Activated CD4-positive, alpha-beta T cell treated with anti-CD3 and anti-CD28 coated beads, Interleukin-2, amount 10 ng/mL, durations not matched to agents 24 days and 14 days (primary cell): ENCODE data around the gene PLS3. TPM values are rescaled to one million over a fixed set of nuclear protein-coding genes. Genes with fewer than 3 reads are reported as not detected.

Source experiments
- DNase-seq: peaks from one replicate; pipeline ENCODE4 v3.0.0; 2022
- H3K27ac Mint-ChIP-seq: one replicate; pipeline ENCODE4 v1.8.0; 2022; ENCODE audit warnings: mild to moderate bottlenecking, mixed read lengths
- H3K27me3 Mint-ChIP-seq: one replicate; pipeline ENCODE4 v1.8.0; 2022; ENCODE audit warnings: mixed read lengths
- H3K36me3 Mint-ChIP-seq: one replicate; pipeline ENCODE4 v1.8.0; 2022; ENCODE audit warnings: low read depth, mild to moderate bottlenecking, mixed read lengths
- H3K4me1 Mint-ChIP-seq: one replicate; pipeline ENCODE4 v1.8.0; 2021; ENCODE audit warnings: mixed read lengths
- H3K4me3 Mint-ChIP-seq: one replicate; pipeline ENCODE4 v1.8.0; 2022; ENCODE audit warnings: mild to moderate bottlenecking, moderate library complexity, mixed read lengths
- H3K9me3 Mint-ChIP-seq: one replicate; pipeline ENCODE4 v1.8.0; 2021; ENCODE audit warnings: mixed read lengths
- intact Hi-C: fragments of 100-400 bp; cut with micrococcal nuclease; formaldehyde crosslinking; loops from one replicate; pipeline ENCODE4 v1.15.1; 2023
- total RNA-seq: library from RNA; stranded (reverse); gene quantifications from 2 replicates; pipeline ENCODE4 v1.2.3, GENCODE V29; 2022

Gene PLS3
- total RNA-seq, 1 donor from 2014 or later: 6.5 TPM

- intact Hi-C loops: loop anchor here (1.0 kb wide), 1 partner anchor 21 kb away; the partner anchor contains the start of gene PLS3
- no peak for DNase-seq
- no peak overlapping the region for H3K4me3 Mint-ChIP-seq
- no peaks in the 10 kb centered on the region for H3K9me3 Mint-ChIP-seq
- no peaks in the 10 kb centered on the region for H3K36me3 Mint-ChIP-seq
- no peaks in the 10 kb centered on the region for H3K27me3 Mint-ChIP-seq
- peaks cover 2% of the 10 kb centered on the region for H3K4me1 Mint-ChIP-seq
- peak overlapping the region; percentile 34 for H3K27ac Mint-ChIP-seq
Measured at GRCh38 chrX:115581759-115582615, 21.0 kb downstream of the PLS3 start.

DNA sequence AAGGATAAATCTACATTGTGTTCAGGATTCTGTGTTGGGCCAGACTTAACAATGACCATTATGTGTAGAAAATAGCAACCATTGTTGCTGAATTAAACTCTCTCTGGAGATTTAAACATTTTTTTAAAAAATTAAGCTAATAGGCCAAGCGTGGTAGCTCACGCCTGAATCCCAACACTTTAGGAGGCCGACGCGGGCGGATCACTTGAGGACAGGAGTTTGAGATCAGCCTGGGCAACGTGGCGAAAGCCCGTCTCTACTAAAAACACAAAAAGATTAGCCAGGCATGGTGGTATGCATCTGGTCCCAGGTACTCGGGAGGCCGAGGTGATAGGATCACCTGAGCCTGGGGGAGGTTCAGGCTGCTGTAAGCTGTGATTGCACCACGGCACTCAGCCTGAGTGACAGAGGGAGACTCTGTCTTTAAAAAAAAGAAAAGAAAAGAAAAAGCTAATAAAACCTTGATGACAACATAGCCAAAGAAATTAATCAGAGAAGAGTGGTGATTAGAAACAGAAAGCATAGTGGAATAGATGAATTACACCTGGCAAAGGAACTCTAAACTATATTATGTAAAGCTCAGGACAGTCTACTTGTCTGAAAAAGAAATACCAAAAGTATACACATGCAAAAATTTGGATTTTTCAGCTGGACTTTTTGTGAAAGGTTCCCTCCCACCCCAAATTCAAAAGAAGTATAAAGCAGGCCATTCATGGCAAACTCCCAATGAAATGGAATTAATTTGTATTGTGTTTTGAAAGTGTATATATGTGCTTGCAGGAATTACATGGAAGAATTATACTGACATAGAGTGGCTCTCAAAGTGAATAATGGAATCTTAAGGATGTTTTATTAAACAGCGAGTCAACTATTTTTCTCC is 21.9 kb downstream of the PLS3 start:
- no peak overlapping the region for H3K4me3 Mint-ChIP-seq
- intact Hi-C loops: no loop called here
- H3K27ac Mint-ChIP-seq: no peak overlapping the region
- peaks cover 2% of the 10 kb centered on the region for H3K4me1 Mint-ChIP-seq
- DNase-seq: no peak
- H3K36me3 Mint-ChIP-seq: no peaks in the 10 kb centered on the region
- H3K27me3 Mint-ChIP-seq: no peaks in the 10 kb centered on the region
- H3K9me3 Mint-ChIP-seq: no peaks in the 10 kb centered on the region

DNA sequence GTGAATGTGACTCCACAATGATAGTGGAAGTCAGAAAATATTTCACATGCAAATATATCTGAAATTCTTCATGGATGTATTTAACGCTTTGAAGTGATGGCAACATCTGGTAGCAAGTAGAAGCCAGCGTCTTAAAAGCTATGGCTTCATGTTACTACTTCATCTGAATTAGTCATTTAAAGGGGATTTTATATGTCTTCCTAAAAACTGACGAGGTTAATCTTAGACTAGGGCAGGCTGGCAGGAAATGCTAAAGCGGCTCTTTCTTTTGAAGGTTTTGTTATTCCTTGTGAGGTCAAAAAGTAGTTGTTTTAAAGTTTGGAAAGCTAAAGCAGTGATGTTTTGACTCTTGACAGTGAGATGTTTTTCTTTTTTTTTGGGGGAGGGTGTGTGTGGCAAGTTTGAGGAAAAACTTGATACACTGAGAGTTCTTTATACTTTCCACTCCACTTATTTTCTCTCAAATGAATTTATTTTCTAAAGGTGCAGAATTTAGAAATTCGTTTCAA is 22.6 kb downstream of the PLS3 start:
- Mint-ChIP-seq H3K27ac (peak overlapping the region; percentile 79), H3K9me3 (no peaks in the 10 kb centered on the region), H3K36me3 (no peaks in the 10 kb centered on the region), H3K4me3 (no peak overlapping the region), H3K27me3 (no peaks in the 10 kb centered on the region), H3K4me1 (peaks cover 2% of the 10 kb centered on the region)
- no peak for DNase-seq
- intact Hi-C loops: loop anchor here (1.0 kb wide), 1 partner anchor 34 kb away; no protein-coding TSS in a partner anchor

DNA sequence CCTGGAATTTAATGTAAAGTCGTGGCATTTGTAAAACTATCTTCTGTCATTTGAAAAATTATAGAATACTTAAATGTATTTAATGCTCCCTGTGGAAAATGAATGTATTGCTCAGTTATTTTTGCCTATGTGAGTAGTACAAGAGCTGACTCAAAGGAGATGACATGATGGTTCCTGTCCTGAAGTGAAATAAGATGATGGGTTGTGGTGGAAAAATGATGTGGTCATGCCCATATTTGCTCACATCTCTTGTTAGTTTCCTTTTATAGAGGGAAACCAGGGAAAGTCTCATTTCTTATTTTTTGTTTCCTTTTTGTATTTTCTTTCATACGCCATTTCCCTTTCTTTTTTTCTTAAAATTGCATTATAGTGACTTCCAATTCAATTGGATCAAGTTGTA is 23.7 kb downstream of the PLS3 start:
- H3K27ac Mint-ChIP-seq: peak overlapping the region; percentile 44

GRCh38 chrX:115588179-115588578 is 27.2 kb downstream of the PLS3 start:
- H3K27me3 Mint-ChIP-seq: no peaks in the 10 kb centered on the region
- no peaks in the 10 kb centered on the region for H3K36me3 Mint-ChIP-seq
- H3K27ac Mint-ChIP-seq: no peak overlapping the region
- peaks cover 4% of the 10 kb centered on the region for H3K4me1 Mint-ChIP-seq
- no peak overlapping the region for H3K4me3 Mint-ChIP-seq
- intact Hi-C loops: no loop called here
- no peaks in the 10 kb centered on the region for H3K9me3 Mint-ChIP-seq
- no peak for DNase-seq

More for the DNA sequence above, 23.7 kb downstream of the PLS3 start:
- Mint-ChIP-seq H3K4me1 (peaks cover 4% of the 10 kb centered on the region), H3K9me3 (no peaks in the 10 kb centered on the region), H3K4me3 (no peak overlapping the region), H3K27me3 (no peaks in the 10 kb centered on the region), H3K36me3 (no peaks in the 10 kb centered on the region)
- DNase-seq: no peak
- intact Hi-C loops: loop anchor here (1.0 kb wide), 1 partner anchor 33 kb away; no protein-coding TSS in a partner anchor

GRCh38 chrX:115589419-115589818 is 28.4 kb downstream of the PLS3 start:
- peak overlapping the region; percentile 41 for H3K27ac Mint-ChIP-seq
- no peaks in the 10 kb centered on the region for H3K27me3 Mint-ChIP-seq
- intact Hi-C loops: no loop called here
- peaks cover 3% of the 10 kb centered on the region for H3K4me1 Mint-ChIP-seq
- no peak overlapping the region for H3K4me3 Mint-ChIP-seq
- DNase-seq: no peak
- H3K36me3 Mint-ChIP-seq: no peaks in the 10 kb centered on the region
- no peaks in the 10 kb centered on the region for H3K9me3 Mint-ChIP-seq

DNA sequence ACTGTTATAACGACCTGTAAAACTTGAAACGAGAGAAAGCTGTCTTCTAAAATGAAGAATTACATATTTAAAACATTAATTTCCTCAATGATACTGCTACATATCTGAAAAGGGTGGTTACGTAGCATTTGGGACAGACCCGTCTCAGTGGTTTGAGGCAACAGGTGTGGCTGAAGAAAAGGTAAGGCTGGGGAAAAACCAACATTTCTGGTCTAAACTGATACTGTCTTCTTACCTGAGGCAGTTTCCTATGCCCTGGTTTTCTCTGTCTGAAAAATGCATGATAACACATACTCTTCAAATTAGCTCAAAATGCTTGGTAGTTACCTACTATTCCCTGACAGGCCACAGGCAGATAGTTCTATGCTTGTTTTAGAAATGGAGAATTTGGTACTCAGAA is 30.4 kb downstream of the PLS3 start:
- H3K36me3 Mint-ChIP-seq: no peaks in the 10 kb centered on the region

DNA sequence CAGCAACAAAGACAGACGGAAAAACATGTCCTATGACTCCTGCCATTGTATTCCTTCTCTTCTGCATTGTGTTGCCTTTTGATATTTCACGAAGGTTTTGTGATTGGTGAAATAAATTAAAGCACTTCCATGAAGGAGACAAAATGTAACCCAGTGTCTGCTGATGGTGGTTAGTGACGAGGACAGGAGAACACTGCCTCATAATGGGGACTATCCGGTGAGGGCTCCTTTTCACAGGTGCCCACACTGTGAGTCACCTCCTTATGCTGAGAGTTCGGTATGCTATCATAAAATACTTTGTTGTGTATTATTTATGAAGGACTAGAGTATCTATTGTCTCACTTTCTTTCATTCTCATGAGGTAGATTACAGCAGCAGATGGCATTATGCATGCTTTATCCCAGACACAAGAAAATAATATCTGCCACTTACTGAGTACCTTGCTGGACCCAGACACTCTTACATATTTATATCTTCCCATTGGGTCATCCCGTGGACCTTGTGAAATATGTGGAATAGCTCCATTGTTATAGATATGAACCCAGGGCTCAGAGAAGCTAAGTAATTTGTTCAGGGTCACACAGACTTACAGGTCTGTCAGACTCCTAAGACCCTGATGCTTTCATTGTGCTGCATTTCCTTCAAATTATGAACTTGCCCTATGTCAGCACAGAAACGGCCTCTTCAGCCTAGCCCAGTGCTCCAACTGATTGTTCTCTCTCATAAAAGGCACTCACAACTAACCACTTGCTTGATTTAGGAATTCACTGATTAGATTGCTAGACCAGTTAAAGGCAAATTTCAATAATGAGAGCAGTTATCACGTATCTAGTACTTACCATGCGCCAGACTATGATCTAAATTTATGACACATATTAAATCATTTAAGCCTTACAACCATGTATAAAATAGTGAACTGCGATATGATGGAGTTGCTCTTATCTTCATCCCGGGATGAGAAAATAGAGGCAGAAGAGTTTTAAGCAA is 31.2 kb downstream of the PLS3 start:
- intact Hi-C loops: no loop called here
- DNase-seq: no peak
- no peak overlapping the region for H3K4me3 Mint-ChIP-seq
- H3K27ac Mint-ChIP-seq: no peak overlapping the region
- H3K4me1 Mint-ChIP-seq: peaks cover 2% of the 10 kb centered on the region
- H3K27me3 Mint-ChIP-seq: no peaks in the 10 kb centered on the region
- no peaks in the 10 kb centered on the region for H3K36me3 Mint-ChIP-seq
- no peaks in the 10 kb centered on the region for H3K9me3 Mint-ChIP-seq

More for the DNA sequence above, 30.4 kb downstream of the PLS3 start:
- Mint-ChIP-seq H3K9me3 (no peaks in the 10 kb centered on the region), H3K4me3 (no peak overlapping the region), H3K27ac (no peak overlapping the region), H3K27me3 (no peaks in the 10 kb centered on the region), H3K4me1 (peaks cover 2% of the 10 kb centered on the region)
- no peak for DNase-seq
- intact Hi-C loops: no loop called here

GRCh38 chrX:115592997-115593734 is 32.2 kb downstream of the PLS3 start:
- Mint-ChIP-seq H3K4me1 (peaks cover 2% of the 10 kb centered on the region), H3K27ac (no peak overlapping the region), H3K9me3 (no peaks in the 10 kb centered on the region), H3K36me3 (no peaks in the 10 kb centered on the region), H3K4me3 (no peak overlapping the region), H3K27me3 (no peaks in the 10 kb centered on the region)
- DNase-seq: no peak
- intact Hi-C loops: no loop called here

- Mint-ChIP-seq H3K36me3 (no peaks in the 10 kb centered on the region), H3K4me3 (no peak overlapping the region), H3K27ac (no peak overlapping the region), H3K4me1 (no peaks in the 10 kb centered on the region), H3K9me3 (no peaks in the 10 kb centered on the region), H3K27me3 (no peaks in the 10 kb centered on the region)
- intact Hi-C loops: no loop called here
- DNase-seq: no peak
Measured at GRCh38 chrX:115595049-115595448, 34.1 kb downstream of the PLS3 start.

GRCh38 chrX:115598556-115598955 is 37.6 kb downstream of the PLS3 start:
- Mint-ChIP-seq H3K4me1 (no peaks in the 10 kb centered on the region), H3K27ac (no peak overlapping the region), H3K36me3 (no peaks in the 10 kb centered on the region), H3K4me3 (no peak overlapping the region), H3K9me3 (no peaks in the 10 kb centered on the region), H3K27me3 (no peaks in the 10 kb centered on the region)
- intact Hi-C loops: no loop called here
- no peak for DNase-seq

DNA sequence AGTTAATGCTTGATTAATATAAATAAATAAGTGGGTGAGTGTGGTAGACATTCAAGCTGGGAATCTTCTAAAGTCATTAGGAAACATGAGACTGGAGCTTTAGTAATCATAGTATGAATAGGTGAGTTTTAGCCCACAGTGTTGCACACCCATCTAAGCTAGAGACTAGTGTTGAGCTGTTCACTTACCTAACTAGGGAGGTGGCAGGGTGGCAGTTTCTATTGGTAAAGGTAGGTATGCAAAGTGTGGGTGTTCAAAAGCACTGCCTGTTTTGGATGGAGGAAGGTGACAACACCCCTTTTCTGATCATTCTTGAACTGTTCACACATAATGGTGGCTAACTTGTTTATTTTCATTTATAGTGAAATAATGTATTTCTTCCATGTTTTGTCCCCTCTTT is 41.3 kb downstream of the PLS3 start:
- H3K36me3 Mint-ChIP-seq: no peaks in the 10 kb centered on the region
- no peak for DNase-seq
- H3K27ac Mint-ChIP-seq: no peak overlapping the region
- no peaks in the 10 kb centered on the region for H3K4me1 Mint-ChIP-seq
- H3K9me3 Mint-ChIP-seq: no peaks in the 10 kb centered on the region
- intact Hi-C loops: no loop called here
- no peaks in the 10 kb centered on the region for H3K27me3 Mint-ChIP-seq
- no peak overlapping the region for H3K4me3 Mint-ChIP-seq
